Spleen (tissue), 7 donors: ENCODE data around the gene TRIAP1.

Experiments
- POLR2A ChIP-seq, 3 donors: fragments of 450-650 bp; IDR thresholded peaks; one replicate each; pipeline ENCODE4 v1.5.1; 2017; ENCODE audit warnings: antibody characterized with exemption in 3 of 3, mild to moderate bottlenecking in 1 of 3
- POLR2AphosphoS5 ChIP-seq, 3 donors: sonication (generic); formaldehyde crosslinking; IDR thresholded peaks; one replicate each; pipeline ENCODE4 v1.5.1; 2017; ENCODE audit warnings: antibody characterized with exemption in 3 of 3
- TF ChIP-seq, protein P1 (sequence below), 11 experiments: fragments of 200-600 bp in 7 of 11; fragments of 450-650 bp in 4 of 11; sonication (generic) in 4 of 11; IDR thresholded peaks in 8 of 11; conservative IDR thresholded peaks in 3 of 11; 1 replicate in 7 of 11; 2 replicates in 4 of 11; pipeline versions ENCODE4 v1.4.0 to v1.8.0; 2016 to 2021; ENCODE audit warnings: antibody characterized with exemption in 11 of 11, inconsistent platforms in 4 of 11, mild to moderate bottlenecking in 1 of 11
- donor health status: DM: no; HTN: no; CAD: no; lungs with moderate emphysema.
- donor health status: DM: no; HTN: no; CAD: no.
- donor health status: DM: no; HTN: no; CAD: no.

DNA sequence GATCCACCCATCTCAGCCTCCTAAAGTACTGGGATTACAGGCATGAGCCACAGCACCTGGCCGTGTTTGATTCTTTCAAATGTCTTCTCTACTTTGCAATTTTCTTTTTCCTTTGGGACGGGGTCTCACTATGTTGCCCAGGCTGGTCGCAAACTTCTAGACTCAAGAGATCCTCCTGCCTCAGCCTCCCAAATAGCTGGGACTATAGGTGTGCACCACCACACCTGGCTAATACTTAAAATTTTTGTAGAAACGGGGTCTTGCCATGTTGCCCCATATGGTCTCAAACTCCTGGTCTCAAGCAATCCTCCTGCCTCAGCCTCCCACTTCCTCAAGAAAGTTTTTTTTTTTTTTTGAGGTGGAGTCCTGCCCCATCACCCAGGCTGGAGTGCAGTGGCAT lies 1.8 kb upstream of the TRIAP1 start:
- TF ChIP-seq, protein P1, sequence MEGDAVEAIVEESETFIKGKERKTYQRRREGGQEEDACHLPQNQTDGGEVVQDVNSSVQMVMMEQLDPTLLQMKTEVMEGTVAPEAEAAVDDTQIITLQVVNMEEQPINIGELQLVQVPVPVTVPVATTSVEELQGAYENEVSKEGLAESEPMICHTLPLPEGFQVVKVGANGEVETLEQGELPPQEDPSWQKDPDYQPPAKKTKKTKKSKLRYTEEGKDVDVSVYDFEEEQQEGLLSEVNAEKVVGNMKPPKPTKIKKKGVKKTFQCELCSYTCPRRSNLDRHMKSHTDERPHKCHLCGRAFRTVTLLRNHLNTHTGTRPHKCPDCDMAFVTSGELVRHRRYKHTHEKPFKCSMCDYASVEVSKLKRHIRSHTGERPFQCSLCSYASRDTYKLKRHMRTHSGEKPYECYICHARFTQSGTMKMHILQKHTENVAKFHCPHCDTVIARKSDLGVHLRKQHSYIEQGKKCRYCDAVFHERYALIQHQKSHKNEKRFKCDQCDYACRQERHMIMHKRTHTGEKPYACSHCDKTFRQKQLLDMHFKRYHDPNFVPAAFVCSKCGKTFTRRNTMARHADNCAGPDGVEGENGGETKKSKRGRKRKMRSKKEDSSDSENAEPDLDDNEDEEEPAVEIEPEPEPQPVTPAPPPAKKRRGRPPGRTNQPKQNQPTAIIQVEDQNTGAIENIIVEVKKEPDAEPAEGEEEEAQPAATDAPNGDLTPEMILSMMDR (IDR thresholded peaks at IDR 0.05 in 8 of 11, conservative IDR thresholded peaks at IDR 0.05 in 3 of 11), result no peak
- TF ChIP-seq POLR2A (IDR thresholded peaks at IDR 0.05) (no peak), POLR2AphosphoS5 (IDR thresholded peaks at IDR 0.05) (no peak)
